ENCODE measurements around the gene GFOD1. TPM values are rescaled to one million over a fixed set of nuclear protein-coding genes. Genes with fewer than 3 reads are reported as not detected.
A peak's percentile ranks its signal among the peaks of the same experiment; 100 is the strongest.

Gene GFOD1
- total RNA-seq, 1 experiment from 2014 or later: 6.1 TPM

- Histone ChIP-seq H4K20me1 (ENCODE audit: control insufficient read depth, insufficient read depth, insufficient read length) (no peaks in the 10 kb centered on the region), H2BK15ac (ENCODE audit: low read depth, low read length) (no peak overlapping the region), H4K5ac (ENCODE audit: insufficient read length, low read depth, low read length) (no peak overlapping the region), H3K18ac (ENCODE audit: insufficient read length, low read depth, low read length) (no peak overlapping the region), H3K27me3 (ENCODE audit: insufficient read depth, low read length) (peaks cover 1% of the 10 kb centered on the region; the same call in 1 of the 2 replicates), H4K8ac (replicated peaks; ENCODE audit: insufficient read length, low read depth, low read length) (no peak overlapping the region), H3K27ac (ENCODE audit: insufficient read length, low read depth, low read length) (no peak overlapping the region), H2BK120ac (ENCODE audit: low read depth, low read length, poor library complexity, severe bottlenecking) (no peak overlapping the region), H3K79me1 (ENCODE audit: insufficient read depth, low read depth, low read length, poor library complexity, severe bottlenecking) (no peaks in the 10 kb centered on the region), H3K56ac (ENCODE audit: insufficient read length, low read depth, low read length) (no peak overlapping the region), H2BK20ac (ENCODE audit: low read depth, low read length, poor library complexity, severe bottlenecking) (no peak overlapping the region), H2AFZ (ENCODE audit: low read length) (no peak overlapping the region), H3K4ac (ENCODE audit: low read depth, low read length) (no peak overlapping the region), H3K9ac (ENCODE audit: extremely low read depth, insufficient read length, low read length) (no peak overlapping the region), H3K23ac (ENCODE audit: insufficient read length, low read depth, low read length) (no peak overlapping the region), H2BK12ac (ENCODE audit: insufficient read length, low read depth, low read length) (no peak overlapping the region), H3K79me2 (ENCODE audit: insufficient read depth, low read length) (no peaks in the 10 kb centered on the region), H3K23me2 (ENCODE audit: insufficient read length, low read depth, low read length, poor library complexity, severe bottlenecking) (no peaks in the 10 kb centered on the region), H4K91ac (ENCODE audit: insufficient read length, low read depth, low read length) (no peak overlapping the region), H2AK5ac (ENCODE audit: insufficient read length, low read length) (no peak overlapping the region), H3K14ac (ENCODE audit: insufficient read depth, low read length) (no peak overlapping the region), H3K9me3 (ENCODE audit: control insufficient read depth, low read depth, low read length) (no peaks in the 10 kb centered on the region), H3K4me1 (ENCODE audit: insufficient read depth, low read length) (peaks cover 10% of the 10 kb centered on the region), H3T11ph (ENCODE audit: low read length) (no peak overlapping the region), H2BK5ac (ENCODE audit: insufficient read length, low read length) (no peak overlapping the region), H3K4me2 (ENCODE audit: insufficient read depth, insufficient read length, low read length) (no peak overlapping the region)
- Mint-ChIP-seq H3K27me3 (ENCODE audit: low read depth) (peaks cover 19% of the 10 kb centered on the region), H3K27ac (peak overlapping the region in 1 of 3 experiments; percentile 23; a peak in 3 of 7 replicates), H3K4me3 (no peak overlapping the region), H3K4me1 (peaks cover 24 to 31% of the 10 kb centered on the region in 2 experiments), H3K36me3 (ENCODE audit: insufficient read depth in 1 of 3, low read depth in 3 of 3) (no peaks in the 10 kb centered on the region), H3K9me3 (no peaks in the 10 kb centered on the region; a peak in 1 of 5 replicates)
- TF ChIP-seq, protein P1, sequence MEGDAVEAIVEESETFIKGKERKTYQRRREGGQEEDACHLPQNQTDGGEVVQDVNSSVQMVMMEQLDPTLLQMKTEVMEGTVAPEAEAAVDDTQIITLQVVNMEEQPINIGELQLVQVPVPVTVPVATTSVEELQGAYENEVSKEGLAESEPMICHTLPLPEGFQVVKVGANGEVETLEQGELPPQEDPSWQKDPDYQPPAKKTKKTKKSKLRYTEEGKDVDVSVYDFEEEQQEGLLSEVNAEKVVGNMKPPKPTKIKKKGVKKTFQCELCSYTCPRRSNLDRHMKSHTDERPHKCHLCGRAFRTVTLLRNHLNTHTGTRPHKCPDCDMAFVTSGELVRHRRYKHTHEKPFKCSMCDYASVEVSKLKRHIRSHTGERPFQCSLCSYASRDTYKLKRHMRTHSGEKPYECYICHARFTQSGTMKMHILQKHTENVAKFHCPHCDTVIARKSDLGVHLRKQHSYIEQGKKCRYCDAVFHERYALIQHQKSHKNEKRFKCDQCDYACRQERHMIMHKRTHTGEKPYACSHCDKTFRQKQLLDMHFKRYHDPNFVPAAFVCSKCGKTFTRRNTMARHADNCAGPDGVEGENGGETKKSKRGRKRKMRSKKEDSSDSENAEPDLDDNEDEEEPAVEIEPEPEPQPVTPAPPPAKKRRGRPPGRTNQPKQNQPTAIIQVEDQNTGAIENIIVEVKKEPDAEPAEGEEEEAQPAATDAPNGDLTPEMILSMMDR (conservative IDR thresholded peaks at IDR 0.05): no peak
- no CpG with 5 or more reads among the region's 3 CpGs for WGBS (ENCODE audit: extremely low coverage, insufficient read length, low lambda C conversion rate)
- DNase-seq: no peak
Measured at GRCh38 chr6:13494137-13494536, 6.7 kb upstream of the GFOD1 start.
